BLaER1 treated with 17β-estradiol and CSF1 and Interleukin-3, amounts not matched to agents 10 nM and 100 nM (cell line): Measurements from ENCODE around the gene RDH5.
A peak's percentile ranks its signal among the peaks of the same experiment; 100 is the strongest.

ENCODE experiments used
- H3K27ac ChIP-seq, 11 experiments: shearing (Covaris generic); formaldehyde crosslinking; 2 replicates each; pipeline ENCODE4 v1.8.1; 2022
- H3K27me3 ChIP-seq, 11 experiments: shearing (Covaris generic); formaldehyde crosslinking; 2 replicates each; pipeline ENCODE4 v1.8.1; 2022
- H3K36me3 ChIP-seq, 11 experiments: shearing (Covaris generic); formaldehyde crosslinking; 2 replicates each; pipeline ENCODE4 v1.8.1; 2022
- H3K4me1 ChIP-seq, 10 experiments: shearing (Covaris generic); formaldehyde crosslinking; 2 replicates each; pipeline ENCODE4 v1.8.1; 2022
- H3K4me2 ChIP-seq, 11 experiments: shearing (Covaris generic); formaldehyde crosslinking; 2 replicates each; pipeline ENCODE4 v1.8.1; 2022
- H3K4me3 ChIP-seq, 10 experiments: shearing (Covaris generic); formaldehyde crosslinking; 2 replicates each; pipeline ENCODE4 v1.8.1; 2022
- H3K9ac ChIP-seq, 11 experiments: shearing (Covaris generic); formaldehyde crosslinking; 2 replicates each; pipeline ENCODE4 v1.8.1; 2022
- H3K9me3 ChIP-seq, 11 experiments: shearing (Covaris generic); formaldehyde crosslinking; replicated peaks in 1 of 11; 2 replicates each; pipeline ENCODE4 v1.8.1; 2022
- H4K20me1 ChIP-seq, 11 experiments: shearing (Covaris generic); formaldehyde crosslinking; 2 replicates each; pipeline ENCODE4 v1.8.1; 2022
- Cebpa-rat ChIP-seq, 11 experiments: shearing (Covaris generic); IDR thresholded peaks; 2 replicates each; pipeline ENCODE4 v1.8.1; 2022

Gene RDH5

DNA sequence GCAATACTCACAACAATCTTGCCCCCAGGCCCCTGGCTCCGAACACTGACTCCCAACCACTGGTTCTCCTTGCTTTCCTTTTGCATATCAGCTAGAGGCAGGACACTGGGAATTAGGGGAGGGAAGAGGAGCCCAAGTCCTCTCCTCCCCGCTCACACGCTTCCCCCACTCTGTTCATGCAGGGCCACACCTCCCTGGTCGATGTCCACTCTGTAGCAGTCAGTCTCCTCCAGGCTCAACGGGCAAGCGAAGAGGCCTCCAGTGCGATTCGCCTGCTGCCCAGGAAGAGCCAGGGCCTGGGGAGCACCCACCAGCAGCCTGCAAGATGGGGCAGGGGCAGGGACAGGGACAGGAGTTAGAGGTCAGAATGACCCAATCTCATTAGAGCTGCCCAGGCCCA lies 17.3 kb upstream of the RDH5 start:
- peaks cover 13 to 18% (median 14%) of the 10 kb centered on the region in 11 experiments for H3K27me3 ChIP-seq
- H4K20me1 ChIP-seq = no peaks in the 10 kb centered on the region; a peak in 1 of 22 replicates
- H3K36me3 ChIP-seq = no peaks in the 10 kb centered on the region
- no peaks in the 10 kb centered on the region for H3K9me3 ChIP-seq
- no peak overlapping the region for H3K9ac ChIP-seq
- H3K4me2 ChIP-seq = no peak overlapping the region
- H3K4me3 ChIP-seq = no peak overlapping the region
- no peak for TF ChIP-seq Cebpa-rat (IDR thresholded peaks at IDR 0.05)
- H3K27ac ChIP-seq = no peak overlapping the region
- H3K4me1 ChIP-seq = peaks cover 7 to 29% (median 26%) of the 10 kb centered on the region in 10 experiments

DNA sequence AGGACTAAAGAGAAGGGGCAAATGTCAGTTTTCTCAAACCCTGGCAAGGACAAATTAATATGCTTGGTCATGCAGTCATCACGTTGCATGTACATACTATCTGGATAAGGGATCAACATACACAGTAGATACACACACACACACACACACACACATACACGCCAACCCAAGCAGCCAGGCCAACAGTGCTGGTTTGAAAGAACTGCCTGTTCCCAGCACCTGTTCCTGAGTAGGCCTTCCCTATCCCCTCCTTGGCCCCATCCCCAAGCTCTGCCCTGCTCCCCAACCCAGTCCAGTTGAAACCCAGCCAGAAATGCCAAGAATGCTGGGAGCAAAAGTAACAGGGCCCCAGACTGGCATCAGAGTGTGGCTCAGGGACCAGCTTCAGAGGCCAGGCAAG lies 16.9 kb upstream of the RDH5 start:
- Histone ChIP-seq H3K4me2 (no peak overlapping the region), H3K27me3 (peaks cover 13 to 18% (median 14%) of the 10 kb centered on the region in 11 experiments), H3K4me1 (peaks cover 8 to 33% (median 29%) of the 10 kb centered on the region in 10 experiments), H3K4me3 (no peak overlapping the region), H3K9ac (no peak overlapping the region), H3K9me3 (no peaks in the 10 kb centered on the region), H3K27ac (no peak overlapping the region), H4K20me1 (no peaks in the 10 kb centered on the region; a peak in 1 of 22 replicates), H3K36me3 (no peaks in the 10 kb centered on the region)
- TF ChIP-seq Cebpa-rat (IDR thresholded peaks at IDR 0.05) = no peak

DNA sequence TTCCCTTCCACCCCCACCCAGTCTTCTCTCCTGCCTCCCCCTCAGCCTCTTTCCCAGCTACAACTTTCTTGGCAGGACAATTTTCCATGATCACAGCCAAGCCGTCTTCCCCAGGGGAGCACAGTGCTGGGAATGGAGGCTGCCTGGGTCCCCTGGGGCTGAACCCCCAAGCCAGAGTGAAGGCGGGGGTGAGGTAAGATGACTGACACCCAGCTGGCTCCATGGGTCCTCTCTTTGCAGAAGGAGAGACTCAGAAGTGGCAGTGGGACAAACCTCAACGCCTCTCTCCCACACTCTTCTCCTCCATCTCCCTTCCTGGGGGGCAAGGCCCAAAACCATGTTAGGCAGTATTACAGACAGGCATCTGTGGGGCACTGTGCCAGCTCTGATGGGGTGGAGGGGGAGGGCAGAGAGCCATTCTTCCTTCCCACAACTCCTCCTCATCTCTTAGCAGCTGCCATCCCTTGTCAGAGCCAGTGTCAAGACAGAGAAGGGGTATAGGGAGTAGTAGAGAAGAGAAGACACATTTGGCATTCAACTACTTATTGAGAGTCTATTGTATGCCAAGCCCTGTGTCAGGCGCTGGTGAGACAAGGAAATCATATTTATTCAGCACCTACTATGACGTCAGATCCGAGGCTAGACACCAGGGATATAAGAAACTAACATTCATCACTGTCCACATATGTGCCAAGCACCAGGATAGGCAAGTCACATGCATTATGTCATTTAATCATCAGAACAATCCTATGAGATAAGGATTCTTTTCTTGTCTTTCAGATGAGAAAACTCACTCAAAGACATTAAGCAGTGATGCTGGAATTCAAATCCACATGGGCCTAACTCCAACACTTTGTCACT lies 16.1 kb upstream of the RDH5 start:
- Histone ChIP-seq H3K27me3 (peaks cover 13 to 18% (median 14%) of the 10 kb centered on the region in 11 experiments), H3K27ac (no peak overlapping the region), H3K4me1 (peaks cover 16 to 42% (median 37%) of the 10 kb centered on the region in 10 experiments), H3K9me3 (no peaks in the 10 kb centered on the region), H4K20me1 (peaks cover 0 to 5% (median 0%) of the 10 kb centered on the region in 11 experiments; a peak in 2 of 22 replicates), H3K9ac (no peak overlapping the region), H3K36me3 (no peaks in the 10 kb centered on the region), H3K4me2 (no peak overlapping the region), H3K4me3 (no peak overlapping the region)
- no peak for TF ChIP-seq Cebpa-rat (IDR thresholded peaks at IDR 0.05)

DNA sequence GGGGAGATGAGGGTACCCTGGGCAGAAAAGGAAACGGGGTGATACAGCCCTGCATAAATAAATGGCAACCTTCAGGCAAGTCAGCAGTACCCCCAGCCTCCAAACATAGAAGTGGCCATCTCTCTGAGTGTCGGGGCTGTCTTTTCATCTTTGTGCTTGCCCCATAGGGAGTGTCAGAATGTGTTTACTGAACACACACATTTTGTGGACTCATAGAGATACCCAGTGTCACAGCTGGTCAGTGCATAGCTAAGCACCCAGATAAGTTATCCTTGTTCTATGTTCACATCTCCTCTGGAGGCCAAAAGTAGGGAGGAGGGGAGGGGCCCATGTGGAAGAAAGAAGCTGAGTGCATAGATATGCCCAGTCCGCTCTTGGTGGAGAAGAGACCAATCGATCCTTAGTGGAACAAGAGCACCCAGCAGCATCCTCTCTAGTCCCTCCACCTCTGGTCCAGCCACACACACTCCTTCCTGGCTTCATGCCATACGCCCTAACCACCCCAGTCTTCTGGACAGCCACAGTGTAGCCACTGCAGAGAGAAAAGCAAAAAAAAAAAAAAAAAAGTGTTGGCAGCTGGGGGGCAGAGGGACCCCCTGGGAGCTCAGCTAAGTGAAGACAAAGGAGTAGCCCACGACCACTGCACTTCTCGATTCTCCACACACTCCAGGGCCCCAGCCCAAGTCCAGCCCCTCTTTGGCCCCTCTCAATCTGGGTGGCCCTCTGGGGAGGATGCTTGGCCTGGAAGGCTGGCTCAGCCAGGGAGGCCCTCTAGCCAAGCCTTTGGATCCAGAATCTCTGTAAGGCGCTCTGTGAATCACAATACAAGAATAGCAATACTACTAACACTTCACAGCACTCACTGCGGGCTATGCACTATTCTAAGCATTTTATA lies 15.1 kb upstream of the RDH5 start:
- Histone ChIP-seq H3K36me3 (no peaks in the 10 kb centered on the region), H3K4me3 (no peak overlapping the region), H4K20me1 (peaks cover 0 to 8% (median 0%) of the 10 kb centered on the region in 11 experiments; a peak in 2 of 22 replicates), H3K4me1 (peaks cover 23 to 50% (median 45%) of the 10 kb centered on the region in 10 experiments), H3K4me2 (peak overlapping the region in 3 of 11 experiments; percentile 19 to 93 (median 90); a peak in 2 of 22 replicates), H3K27me3 (peaks cover 13 to 27% (median 14%) of the 10 kb centered on the region in 11 experiments), H3K9me3 (no peaks in the 10 kb centered on the region), H3K27ac (no peak overlapping the region), H3K9ac (no peak overlapping the region)
- TF ChIP-seq Cebpa-rat (IDR thresholded peaks at IDR 0.05) = no peak

DNA sequence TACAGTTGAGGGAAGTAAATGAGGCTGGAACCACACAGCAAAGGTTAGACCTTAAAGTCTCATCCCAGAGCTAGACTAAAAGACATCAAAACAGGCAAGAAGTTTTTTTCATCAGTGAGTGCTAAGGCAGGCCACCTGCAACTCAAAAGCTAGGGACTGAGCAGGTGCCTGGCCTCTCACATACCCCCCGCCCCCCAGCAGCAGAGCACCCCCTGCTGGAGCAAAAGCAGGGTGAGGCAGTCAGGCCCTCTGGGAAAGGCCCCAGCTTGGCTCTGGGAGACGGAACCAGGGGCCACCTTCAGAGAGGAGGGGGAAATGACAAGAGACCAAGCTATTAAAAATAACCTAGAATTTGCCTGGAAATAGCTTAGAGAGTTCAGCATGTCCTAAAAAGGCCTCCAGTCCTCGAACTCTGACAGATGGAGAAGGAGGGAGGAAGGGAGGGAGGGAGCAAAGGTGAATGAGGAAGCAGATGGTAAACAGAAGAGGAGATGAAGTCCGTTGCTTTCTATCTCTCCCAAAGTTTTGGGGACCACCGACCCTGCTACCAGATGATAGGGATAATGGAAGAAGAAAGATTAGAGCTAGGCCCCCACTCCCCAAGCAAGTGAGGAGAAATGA lies 14.3 kb upstream of the RDH5 start:
- H3K27ac ChIP-seq = no peak overlapping the region
- no peak overlapping the region for H3K4me3 ChIP-seq
- H3K36me3 ChIP-seq = no peaks in the 10 kb centered on the region
- peak overlapping the region in 9 of 11 experiments; percentile 90 to 98 (median 95); a peak in 15 of 22 replicates for H3K4me2 ChIP-seq
- H3K9ac ChIP-seq = no peak overlapping the region
- peaks cover 0 to 8% (median 0%) of the 10 kb centered on the region in 11 experiments; a peak in 2 of 22 replicates for H4K20me1 ChIP-seq
- H3K27me3 ChIP-seq = peaks cover 13 to 34% (median 14%) of the 10 kb centered on the region in 11 experiments
- TF ChIP-seq Cebpa-rat (IDR thresholded peaks at IDR 0.05) = no peak
- no peaks in the 10 kb centered on the region for H3K9me3 ChIP-seq
- H3K4me1 ChIP-seq = peaks cover 23 to 45% (median 42%) of the 10 kb centered on the region in 10 experiments

DNA sequence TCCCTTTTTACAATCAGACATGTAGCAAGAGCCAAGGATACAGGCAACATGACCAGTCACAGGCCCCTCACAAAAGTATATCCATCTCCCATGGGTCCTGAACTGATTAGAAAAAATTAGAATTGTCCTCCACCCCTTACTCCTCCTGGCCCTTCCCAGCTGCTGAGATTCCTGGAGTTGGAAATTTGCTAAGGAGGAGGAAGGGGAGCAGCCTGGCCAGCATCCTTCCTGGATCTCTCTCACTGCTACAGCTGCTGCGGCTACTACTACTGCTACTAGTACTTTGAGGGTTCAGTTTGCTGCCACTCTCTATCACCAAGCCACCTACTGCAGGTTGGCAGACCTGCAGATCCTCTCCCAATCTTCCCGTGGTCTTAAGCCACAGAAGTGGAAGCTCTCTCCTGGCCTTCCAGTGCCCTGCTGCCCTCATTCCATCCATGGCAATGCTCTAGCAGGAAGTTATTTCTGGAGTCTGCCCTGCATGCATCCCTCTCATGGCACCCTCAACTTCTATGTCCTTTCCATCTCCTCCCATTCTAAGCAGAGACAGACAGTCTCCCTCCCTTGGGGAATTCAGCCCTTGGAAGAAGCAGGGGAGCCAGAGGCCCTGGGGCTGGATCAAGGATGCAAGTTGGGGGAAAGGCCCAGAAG lies 13.5 kb upstream of the RDH5 start:
- Histone ChIP-seq H4K20me1 (peaks cover 0 to 8% (median 0%) of the 10 kb centered on the region in 11 experiments; a peak in 2 of 22 replicates), H3K4me2 (peak overlapping the region; percentile 79 to 98 (median 95); a peak in 21 of 22 replicates), H3K9ac (peak overlapping the region in 4 of 11 experiments; percentile 32 to 70 (median 66); a peak in 3 of 22 replicates), H3K27ac (0 out of 22 replicates have a peak overlapping the region, but pooled peaks of 1 of the 11 experiments have one; percentile 18), H3K27me3 (peaks cover 13 to 39% (median 14%) of the 10 kb centered on the region in 11 experiments), H3K4me1 (peaks cover 23 to 45% (median 40%) of the 10 kb centered on the region in 10 experiments), H3K9me3 (no peaks in the 10 kb centered on the region), H3K36me3 (no peaks in the 10 kb centered on the region), H3K4me3 (peak overlapping the region in 8 of 10 experiments; percentile 38 to 69 (median 57); a peak in 9 of 20 replicates)
- TF ChIP-seq Cebpa-rat (IDR thresholded peaks at IDR 0.05) = no peak

DNA sequence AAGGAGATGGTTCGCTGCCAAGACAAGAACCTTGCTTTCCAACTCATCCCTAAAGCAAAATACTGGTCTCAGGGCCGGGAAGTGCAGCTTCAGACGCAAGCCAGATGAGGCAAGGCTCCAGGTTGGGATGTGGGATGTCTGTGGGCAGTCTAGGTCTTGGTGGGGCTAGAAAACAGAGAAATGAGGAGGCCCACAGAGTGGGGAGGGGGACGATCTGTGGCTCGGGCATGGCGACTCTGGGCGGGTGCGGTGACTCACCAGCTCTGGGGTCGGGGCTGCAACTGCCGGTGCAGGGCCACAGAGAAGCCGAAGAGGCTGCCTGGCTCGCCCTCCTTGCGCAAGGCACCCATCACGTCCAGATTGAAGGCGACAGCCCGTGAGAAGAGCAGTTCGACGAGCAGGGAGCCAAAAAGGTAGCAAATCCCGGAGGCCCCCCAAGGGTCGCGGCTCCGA lies 12.9 kb upstream of the RDH5 start:
- no peaks in the 10 kb centered on the region for H3K36me3 ChIP-seq
- peak overlapping the region in 9 of 11 experiments; percentile 17 to 70 (median 53); a peak in 14 of 22 replicates for H3K9ac ChIP-seq
- peaks cover 0 to 8% (median 0%) of the 10 kb centered on the region in 11 experiments; a peak in 2 of 22 replicates for H4K20me1 ChIP-seq
- peak in 3 of 11 experiments; percentile 9 to 58 (median 18); a peak in 1 of 22 replicates for TF ChIP-seq Cebpa-rat (IDR thresholded peaks at IDR 0.05)
- no peaks in the 10 kb centered on the region for H3K9me3 ChIP-seq
- H3K4me3 ChIP-seq = peak overlapping the region; percentile 38 to 69 (median 56)
- peak overlapping the region; percentile 79 to 98 (median 95); a peak in 21 of 22 replicates for H3K4me2 ChIP-seq
- 0 out of 22 replicates have a peak overlapping the region, but pooled peaks of 1 of the 11 experiments have one; percentile 18 for H3K27ac ChIP-seq
- peaks cover 23 to 45% (median 40%) of the 10 kb centered on the region in 10 experiments for H3K4me1 ChIP-seq
- H3K27me3 ChIP-seq = peaks cover 13 to 44% (median 14%) of the 10 kb centered on the region in 11 experiments
